GM12891 (cell line): Measurements from ENCODE around the gene NEGR1.

Experiments used
- PAX5 ChIP-seq: IDR thresholded peaks from 2 replicates; pipeline ENCODE4 v1.6.1; 2011; ENCODE audit warnings: low read length, moderate library complexity, mild to moderate bottlenecking; ENCODE audit not compliant: insufficient read depth, severe bottlenecking
- POLR2A ChIP-seq: IDR thresholded peaks from 2 replicates; pipeline ENCODE4 v1.6.1; 2011; ENCODE audit warnings: low read depth, low read length, control low read depth
- POLR2AphosphoS5 ChIP-seq: IDR thresholded peaks from 2 replicates; pipeline ENCODE4 v1.6.1; 2011; ENCODE audit warnings: low read depth, low read length, control low read depth
- SPI1 ChIP-seq: IDR thresholded peaks from 2 replicates; pipeline ENCODE4 v1.6.1; 2011; ENCODE audit warnings: low read depth, low read length, control low read depth
- TAF1 ChIP-seq: IDR thresholded peaks from 2 replicates; pipeline ENCODE4 v1.6.1; 2011; ENCODE audit warnings: low read depth, low read length, control low read depth

DNA sequence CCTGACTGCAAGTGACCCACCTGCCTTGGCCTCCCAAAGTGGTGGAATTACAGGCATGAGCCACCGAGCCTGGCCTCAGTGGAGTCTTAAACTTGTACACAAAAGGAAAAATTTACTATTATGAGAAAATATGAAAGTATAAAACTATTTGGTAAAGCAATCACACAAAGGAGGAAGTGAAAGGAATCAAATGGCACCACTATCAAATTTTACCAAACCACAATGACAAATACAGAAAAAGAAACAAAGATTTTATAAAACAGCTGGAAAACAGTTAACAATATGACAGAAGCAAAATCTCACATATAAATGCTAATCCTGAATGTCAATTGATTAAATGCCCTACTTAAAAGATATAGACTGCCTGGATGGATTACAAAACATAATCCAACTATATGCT, 42.1 kb upstream of the NEGR1 start:
- TF ChIP-seq POLR2AphosphoS5 (no peak), POLR2A (no peak), SPI1 (no peak), TAF1 (no peak), PAX5 (no peak)
